Measurements from ENCODE around the gene TRAF3IP3.

- TF ChIP-seq CTCF (IDR thresholded peaks at IDR 0.05; ENCODE audit: low read length) (no peak), EZH2phosphoT487 (IDR thresholded peaks at IDR 0.05; ENCODE audit: low read length) (no peak)
Observed at GRCh38 chr1:209756615-209757445, 977 bp downstream of the TRAF3IP3 start.
